ENCODE measurements around the gene HAND2. TPM values are rescaled to one million over a fixed set of nuclear protein-coding genes. Genes with fewer than 3 reads are reported as not detected.

HAND2 gene
- total and polyA plus RNA-seq, 4 donors: 0.06 to 0.77 (median 0.21) TPM

- Histone ChIP-seq H3K27ac (ENCODE audit: low read depth in 1 of 2, low read length in 1 of 2) (peak overlapping the region in 1 of 2 donors; percentile 74), H3K4me1 (ENCODE audit: control insufficient read depth in 5 of 5, insufficient read depth in 5 of 5, low read length in 5 of 5) (peaks cover 0 to 6% (median 0%) of the 10 kb centered on the region in 5 donors), H3K4me3 (no peak overlapping the region), H3K9me3 (ENCODE audit: control insufficient read depth in 4 of 4, insufficient read depth in 3 of 4, low read length in 3 of 4) (no peaks in the 10 kb centered on the region), H3K9ac (ENCODE audit: insufficient read depth in 1 of 2, low read length in 2 of 2) (no peak overlapping the region), H3K36me3 (ENCODE audit: control insufficient read depth in 4 of 4, insufficient read depth in 4 of 4, low read length in 4 of 4) (no peaks in the 10 kb centered on the region), H3K27me3 (ENCODE audit: control insufficient read depth in 3 of 3, insufficient read depth in 3 of 3, low read length in 2 of 3) (no peaks in the 10 kb centered on the region)
- DNase-seq: no peak
- ATAC-seq (ENCODE audit: insufficient read depth, low FRiP score): no peak
- no peak for TF ChIP-seq CTCF (IDR thresholded peaks at IDR 0.05; ENCODE audit: control extremely low read depth, extremely low read depth)
- WGBS, 2 donors: 66 to 79% methylated on average over 1 of the region's 1 CpG
Observed at GRCh38 chr4:173486714-173487392, 43.2 kb downstream of the HAND2 start.

- Histone ChIP-seq H3K9ac (ENCODE audit: insufficient read depth in 1 of 2, low read length in 2 of 2) (no peak overlapping the region), H3K9me3 (ENCODE audit: control insufficient read depth in 4 of 4, insufficient read depth in 3 of 4, low read length in 3 of 4) (no peaks in the 10 kb centered on the region), H3K27me3 (ENCODE audit: control insufficient read depth in 3 of 3, insufficient read depth in 3 of 3, low read length in 2 of 3) (no peaks in the 10 kb centered on the region), H3K4me3 (no peak overlapping the region), H3K36me3 (ENCODE audit: control insufficient read depth in 4 of 4, insufficient read depth in 4 of 4, low read length in 4 of 4) (no peaks in the 10 kb centered on the region), H3K27ac (ENCODE audit: low read depth in 1 of 2, low read length in 1 of 2) (no peak overlapping the region), H3K4me1 (ENCODE audit: control insufficient read depth in 5 of 5, insufficient read depth in 5 of 5, low read length in 5 of 5) (peaks cover 0 to 6% (median 0%) of the 10 kb centered on the region in 5 donors)
- DNase-seq (no peak), ATAC-seq (ENCODE audit: insufficient read depth, low FRiP score) (no peak)
- no peak for TF ChIP-seq CTCF (IDR thresholded peaks at IDR 0.05; ENCODE audit: control extremely low read depth, extremely low read depth)
- WGBS, 2 donors: 96 to 97% methylated on average over 1 of the region's 1 CpG
Observed at GRCh38 chr4:173485164-173485563, 44.9 kb downstream of the HAND2 start.

- no peak for ATAC-seq (ENCODE audit: insufficient read depth, low FRiP score)
- WGBS, 2 donors: 98 to 100% methylated on average over 1 of the region's 1 CpG
- H3K36me3 ChIP-seq (ENCODE audit: control insufficient read depth in 4 of 4, insufficient read depth in 4 of 4, low read length in 4 of 4): no peaks in the 10 kb centered on the region
- H3K4me3 ChIP-seq: no peak overlapping the region
- no peaks in the 10 kb centered on the region for H3K9me3 ChIP-seq (ENCODE audit: control insufficient read depth in 4 of 4, insufficient read depth in 3 of 4, low read length in 3 of 4)
- no peak for DNase-seq
- H3K9ac ChIP-seq (ENCODE audit: insufficient read depth in 1 of 2, low read length in 2 of 2): no peak overlapping the region
- H3K27me3 ChIP-seq (ENCODE audit: control insufficient read depth in 3 of 3, insufficient read depth in 3 of 3, low read length in 2 of 3): no peaks in the 10 kb centered on the region
- TF ChIP-seq CTCF (IDR thresholded peaks at IDR 0.05; ENCODE audit: control extremely low read depth, extremely low read depth): no peak
- peaks cover 0 to 6% (median 0%) of the 10 kb centered on the region in 5 donors for H3K4me1 ChIP-seq (ENCODE audit: control insufficient read depth in 5 of 5, insufficient read depth in 5 of 5, low read length in 5 of 5)
- no peak overlapping the region for H3K27ac ChIP-seq (ENCODE audit: low read depth in 1 of 2, low read length in 1 of 2)
Observed at GRCh38 chr4:173482330-173482931, 47.6 kb downstream of the HAND2 start.
